GM19043 (cell line): Measurements from ENCODE around the gene SYCP2.

Source experiments
- ATAC-seq: cut with Tn5 transposase; IDR thresholded peaks from one replicate; pipeline ENCODE4 v1.9.1; 2021; ENCODE audit warnings: low read depth; ENCODE audit not compliant: unreplicated experiment

The SYCP2 gene

GRCh38 chr20:59944726-59945125 is 11.3 kb upstream of the SYCP2 start:
- no peak for ATAC-seq

DNA sequence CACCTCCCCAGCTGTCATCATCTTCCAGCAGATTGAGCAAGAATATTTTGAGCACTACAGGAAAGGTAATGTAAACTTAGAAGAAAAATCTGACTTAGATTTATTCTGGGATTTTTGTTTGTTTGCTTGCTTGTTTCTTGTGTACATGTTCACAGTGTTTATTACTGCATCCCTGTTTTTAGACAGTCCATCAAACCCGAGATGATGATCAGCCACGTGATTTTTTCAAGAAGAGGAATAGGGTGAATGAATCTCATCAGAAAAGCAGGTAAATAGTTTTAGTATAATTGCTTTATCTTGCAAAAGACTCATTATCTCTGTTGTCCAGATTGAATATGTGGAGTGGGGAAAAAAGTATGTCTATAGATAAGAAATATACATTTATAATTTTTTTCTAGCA is 8.8 kb upstream of the SYCP2 start:
- no peak for ATAC-seq

DNA sequence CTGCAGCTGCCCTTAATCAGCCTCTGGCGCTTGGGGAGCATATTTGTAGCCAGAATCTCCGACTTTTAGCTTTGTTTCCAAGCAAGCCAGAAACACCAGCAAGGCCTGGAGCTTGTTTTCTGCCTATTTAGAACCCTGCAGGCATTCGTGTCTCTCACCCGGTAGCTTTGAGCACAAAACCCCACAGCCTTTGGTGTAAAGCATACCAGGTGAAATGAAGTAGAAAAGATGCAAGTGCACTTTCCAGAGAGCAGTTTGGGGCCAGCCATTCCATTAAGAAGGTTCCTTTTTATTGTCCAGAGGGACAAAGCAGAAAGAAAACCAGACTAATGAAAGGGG is 7.5 kb upstream of the SYCP2 start:
- peak; percentile 3 for ATAC-seq

DNA sequence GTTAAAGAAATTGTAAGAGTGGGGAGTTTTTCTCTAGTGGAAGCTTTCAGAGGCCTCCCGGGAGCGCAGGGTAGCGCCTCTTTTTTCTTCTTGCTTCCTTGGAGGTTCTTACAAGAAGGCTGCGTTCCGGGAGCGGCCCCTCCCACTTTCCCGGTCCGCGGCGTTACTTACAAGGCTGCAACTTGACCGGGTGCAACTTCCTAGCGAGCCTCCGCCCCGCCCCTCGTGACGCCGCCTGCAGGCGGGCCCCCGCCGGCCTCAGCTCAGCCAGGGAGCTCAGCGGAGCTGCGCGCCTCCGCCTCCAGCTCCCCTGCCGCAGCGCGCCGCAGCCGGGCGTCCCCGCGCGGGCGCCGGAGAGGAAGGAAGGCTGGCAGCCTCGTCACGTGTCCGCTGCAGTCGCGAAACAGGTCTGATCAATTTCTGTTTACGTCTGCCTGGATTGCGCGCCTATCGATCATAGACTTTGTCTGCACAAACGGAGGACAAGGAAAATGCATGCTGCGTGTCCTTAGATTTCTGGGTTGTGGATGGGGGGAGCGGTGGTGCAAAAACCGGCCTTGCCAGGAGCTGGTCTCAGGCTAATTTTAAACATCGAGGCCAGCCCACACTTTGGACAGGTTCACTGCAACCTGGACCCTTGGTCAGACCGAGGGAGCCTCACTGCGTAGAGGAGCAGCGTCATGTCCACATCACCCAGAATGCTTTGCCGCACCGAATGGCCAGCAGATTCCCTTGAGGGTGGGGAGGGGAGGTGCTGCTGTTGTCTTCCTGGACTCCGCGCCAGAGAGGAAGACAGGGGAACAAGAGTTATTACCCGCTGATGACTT is 6.9 kb upstream of the SYCP2 start, which contains the start of the genes FAM217B and PPP1R3D:
TSS of gene FAM217B (plus strand) at position 261 of the 827 bp plus-strand sequence. CDS start 3,555 bp downstream, outside the sequence.
TSS of gene PPP1R3D (minus strand) at position 177 of the 827 bp plus-strand sequence. CDS start 374 bp downstream, outside the sequence.
- peak; percentile 87 for ATAC-seq

DNA sequence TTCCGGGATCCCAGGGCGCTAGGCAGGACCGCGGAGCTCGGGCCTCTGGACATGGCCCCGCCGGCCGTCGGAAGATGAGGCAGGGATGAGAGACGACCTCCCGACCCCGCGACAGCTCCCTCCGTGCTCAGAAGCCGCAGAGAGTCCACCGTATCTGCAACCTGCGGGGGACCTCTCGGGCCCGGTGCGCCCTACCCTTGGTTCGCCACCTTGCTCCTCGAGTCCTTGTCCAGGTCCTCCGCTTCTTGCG is 6.4 kb upstream of the SYCP2 start:
- ATAC-seq, result peak; percentile 34

DNA sequence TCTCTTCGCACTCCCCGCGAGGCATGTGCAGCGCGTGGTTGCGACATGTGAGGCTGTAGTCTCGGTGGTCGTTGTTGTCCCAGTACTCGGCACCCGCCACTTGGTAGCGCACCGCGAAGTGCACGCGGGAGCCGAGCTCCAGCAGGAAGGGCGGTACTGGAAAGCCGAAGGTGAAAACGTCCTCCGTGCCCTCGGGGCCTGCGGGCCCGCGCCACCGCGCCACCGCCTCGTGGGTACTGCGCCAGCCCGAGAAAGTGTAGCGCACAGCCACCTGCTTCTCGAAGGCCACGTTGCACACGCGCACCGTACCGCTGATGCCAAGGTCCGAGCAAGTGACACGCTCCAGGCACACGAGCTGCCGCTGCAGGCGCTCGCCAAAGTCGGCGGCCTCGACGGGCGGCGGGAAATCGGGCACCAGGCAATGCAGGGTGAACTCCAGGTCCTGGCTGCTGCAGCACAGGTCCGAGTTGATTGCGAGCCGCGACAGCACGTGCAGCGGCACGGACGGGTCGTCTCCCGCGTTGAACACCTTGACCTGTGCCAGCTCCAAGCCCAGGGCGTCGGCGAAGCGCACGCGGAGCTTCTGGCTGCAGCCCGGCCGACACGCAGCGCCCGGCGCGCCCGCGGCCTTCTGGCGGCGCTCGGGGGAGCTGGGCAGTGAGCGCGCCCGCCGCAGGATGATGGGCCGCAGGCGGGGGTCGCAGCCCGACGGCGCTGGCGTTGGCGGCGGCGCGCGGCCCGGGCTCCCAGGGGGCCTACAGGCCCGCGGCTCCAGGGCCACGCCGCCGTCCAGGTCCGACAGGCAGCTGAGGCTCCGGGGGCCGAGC is 5.8 kb upstream of the SYCP2 start:
- ATAC-seq, result peak; percentile 22

- ATAC-seq, result no peak
Measured at GRCh38 chr20:59938696-59939051, 5.2 kb upstream of the SYCP2 start.

- ATAC-seq, result no peak
Measured at GRCh38 chr20:59938221-59938620, 4.8 kb upstream of the SYCP2 start.

- ATAC-seq, result no peak
Measured at GRCh38 chr20:59937150-59937549, 3.7 kb upstream of the SYCP2 start.

DNA sequence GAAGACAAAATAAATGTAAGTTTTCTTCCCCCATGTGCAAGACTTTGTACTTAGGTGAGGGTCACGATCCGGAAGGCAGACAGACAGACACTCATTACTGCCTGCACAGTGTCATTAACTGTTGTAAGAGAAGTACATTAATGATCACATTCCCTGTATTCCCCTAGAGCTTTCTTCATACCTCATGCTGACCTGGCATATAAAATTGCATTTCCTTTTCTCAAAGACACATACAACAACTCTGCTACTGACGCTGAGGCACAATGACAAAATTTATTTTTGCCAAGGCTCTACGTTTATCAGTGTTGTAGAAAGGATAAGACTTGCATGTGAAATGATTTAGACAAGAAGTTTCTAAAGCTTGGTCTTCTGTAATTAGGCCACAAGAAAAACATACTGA is 3.0 kb upstream of the SYCP2 start:
- no peak for ATAC-seq

- no peak for ATAC-seq
Measured at GRCh38 chr20:59935457-59936185, 2.2 kb upstream of the SYCP2 start.

- peak; percentile 82 for ATAC-seq
Measured at GRCh38 chr20:59933849-59934585, 580 bp upstream of the SYCP2 start.

DNA sequence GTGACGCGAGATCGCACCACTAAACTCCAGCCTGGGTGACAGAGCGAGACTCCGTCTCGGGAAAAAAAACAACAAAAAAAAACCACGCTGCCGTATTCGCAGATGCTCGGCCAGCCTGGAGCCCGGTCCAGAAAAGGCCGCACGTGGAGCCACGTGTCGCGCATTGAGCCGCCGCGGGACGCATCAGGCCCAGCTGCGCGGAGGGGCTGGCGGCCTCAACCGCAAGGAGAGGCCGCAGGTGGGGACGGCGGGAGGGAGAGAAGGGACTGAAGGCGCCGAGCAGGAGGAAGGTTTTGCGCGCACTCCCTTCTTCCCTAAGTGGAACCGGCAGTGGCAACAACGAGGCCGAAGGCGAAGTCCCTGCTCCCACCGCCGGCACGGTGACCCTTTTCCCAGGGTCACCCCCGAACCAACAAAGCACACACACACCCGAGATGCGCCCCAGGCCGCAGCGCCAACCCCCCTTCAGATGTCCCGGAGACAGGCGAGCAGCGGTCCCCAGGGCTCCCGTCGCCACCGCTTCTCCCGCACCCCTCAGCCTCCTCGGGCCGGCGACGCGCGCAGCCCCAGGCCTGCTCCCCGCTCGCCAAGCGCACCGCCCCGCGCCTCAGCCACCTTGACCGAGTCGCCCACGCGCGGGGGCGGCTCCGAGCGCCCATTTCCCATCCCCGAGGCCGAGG is 681 bp downstream of the SYCP2 start:
- ATAC-seq, result no peak

GRCh38 chr20:59931511-59932312 is 1.7 kb downstream of the SYCP2 start:
- ATAC-seq, result no peak

GRCh38 chr20:59925899-59926298 is 7.5 kb downstream of the SYCP2 start:
- no peak for ATAC-seq

GRCh38 chr20:59925359-59925758 is 8.1 kb downstream of the SYCP2 start:
- no peak for ATAC-seq

DNA sequence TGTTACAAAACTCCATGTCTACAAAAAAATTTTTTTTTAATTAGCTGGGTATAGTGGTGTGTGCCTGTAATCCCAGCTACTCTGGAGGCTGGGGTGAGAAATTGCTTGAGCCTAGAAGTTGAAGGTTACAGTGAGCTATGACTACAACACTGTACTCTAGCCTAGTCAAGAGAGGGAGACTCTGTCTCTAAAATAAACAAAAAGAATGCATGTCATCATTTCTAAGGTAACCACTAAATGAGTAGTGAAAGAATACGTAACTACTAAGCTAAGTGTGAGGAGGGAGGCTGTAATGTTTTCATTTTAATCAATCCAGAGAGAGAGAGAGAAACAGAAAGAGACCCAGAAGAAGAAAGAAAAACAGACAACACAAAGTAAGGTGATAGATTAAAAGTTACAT is 9.9 kb downstream of the SYCP2 start:
- ATAC-seq, result no peak

GRCh38 chr20:59920944-59921343 is 12.5 kb downstream of the SYCP2 start:
- ATAC-seq, result no peak

DNA sequence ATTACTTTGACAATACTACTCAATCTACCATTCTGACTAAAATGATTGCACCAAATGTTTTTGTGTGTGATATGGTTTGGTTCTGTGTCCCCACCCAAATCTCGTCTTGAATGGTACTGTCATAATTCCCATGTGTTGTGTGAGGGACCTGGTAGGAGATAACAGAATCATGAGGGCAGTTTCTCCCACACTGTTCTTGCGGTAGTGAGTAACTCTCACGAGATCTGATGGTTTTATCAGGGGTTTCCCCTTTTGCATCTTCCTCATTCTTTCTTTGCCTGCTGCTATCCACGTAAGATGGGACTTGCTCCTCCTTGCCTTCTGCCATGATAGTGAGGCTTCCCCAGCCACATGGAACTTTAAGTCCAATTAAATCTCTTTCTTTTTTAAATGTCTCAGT is 20.8 kb downstream of the SYCP2 start:
- ATAC-seq, result no peak
